HPDE6-E6E7 (cell line): ENCODE data around the gene DNHD1.

Experiments used
- DNase-seq: peaks from one replicate; pipeline ENCODE4 v3.0.0; 2011; ENCODE audit warnings: missing footprints; ENCODE audit errors: extremely low spot score

The DNHD1 gene

DNA sequence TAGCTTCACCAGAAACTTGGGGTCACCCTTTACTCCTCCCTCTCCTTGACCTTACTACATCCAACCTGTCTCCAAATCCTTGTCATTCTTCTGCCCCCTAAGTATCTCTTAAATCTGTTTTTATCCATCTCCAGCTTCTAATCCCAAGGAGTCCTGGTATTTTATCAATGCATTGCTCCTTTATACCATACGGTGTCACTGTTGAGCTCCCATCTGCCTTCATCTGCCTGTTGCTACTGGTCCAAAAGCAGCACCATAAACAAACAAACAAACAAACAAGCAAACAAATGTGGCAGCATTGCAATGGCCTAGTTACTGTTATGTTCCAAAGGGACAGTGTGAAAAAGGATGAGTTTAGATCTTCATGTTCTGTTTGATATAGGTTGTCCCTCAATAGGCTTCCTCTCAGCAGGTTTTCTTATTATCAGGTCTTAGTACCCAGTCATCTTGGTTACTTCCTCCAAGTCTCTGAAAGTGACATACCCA lies 34.2 kb downstream of the DNHD1 start:
- peak; percentile 47 for DNase-seq

DNA sequence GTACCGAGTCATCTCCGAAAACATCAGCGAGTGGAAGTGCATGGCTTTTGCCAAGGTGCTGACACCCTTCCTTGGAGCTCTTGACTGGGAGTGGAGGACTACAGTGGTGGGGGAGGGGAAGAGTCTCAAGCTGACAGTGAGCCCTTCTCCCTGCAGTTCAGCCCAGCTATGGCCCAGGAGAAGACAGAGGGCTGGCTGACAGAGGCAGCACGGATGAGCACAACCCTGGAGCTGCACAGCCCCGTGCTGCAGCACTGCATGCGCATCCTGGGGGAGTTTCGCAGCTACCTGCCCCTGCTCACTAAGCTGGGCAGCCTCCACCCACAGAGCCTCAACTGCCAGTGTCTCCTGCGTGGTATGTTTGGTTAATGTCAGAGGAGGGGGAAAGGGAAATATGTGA lies 41.4 kb downstream of the DNHD1 start:
- no peak for DNase-seq

DNA sequence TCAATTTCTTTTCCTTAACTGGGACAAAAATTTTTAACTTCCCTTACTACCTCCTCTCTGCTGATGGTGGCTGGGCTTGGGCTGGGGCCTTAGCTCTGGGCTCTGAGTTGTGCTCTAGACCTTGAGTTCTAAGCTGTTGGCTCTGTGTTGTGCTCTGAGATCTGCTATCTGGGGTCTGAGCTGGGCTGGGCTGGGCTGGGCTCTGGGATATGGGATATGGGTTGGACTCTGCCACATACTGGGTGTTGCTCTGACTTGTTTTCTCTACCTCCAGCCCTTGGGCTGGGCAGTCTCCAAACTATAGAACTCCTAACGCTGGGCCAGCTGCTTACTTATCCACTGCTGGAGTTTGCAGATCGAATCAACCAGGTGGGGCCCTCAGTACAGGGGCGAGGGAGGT lies 41.9 kb downstream of the DNHD1 start:
- DNase-seq, result no peak

DNA sequence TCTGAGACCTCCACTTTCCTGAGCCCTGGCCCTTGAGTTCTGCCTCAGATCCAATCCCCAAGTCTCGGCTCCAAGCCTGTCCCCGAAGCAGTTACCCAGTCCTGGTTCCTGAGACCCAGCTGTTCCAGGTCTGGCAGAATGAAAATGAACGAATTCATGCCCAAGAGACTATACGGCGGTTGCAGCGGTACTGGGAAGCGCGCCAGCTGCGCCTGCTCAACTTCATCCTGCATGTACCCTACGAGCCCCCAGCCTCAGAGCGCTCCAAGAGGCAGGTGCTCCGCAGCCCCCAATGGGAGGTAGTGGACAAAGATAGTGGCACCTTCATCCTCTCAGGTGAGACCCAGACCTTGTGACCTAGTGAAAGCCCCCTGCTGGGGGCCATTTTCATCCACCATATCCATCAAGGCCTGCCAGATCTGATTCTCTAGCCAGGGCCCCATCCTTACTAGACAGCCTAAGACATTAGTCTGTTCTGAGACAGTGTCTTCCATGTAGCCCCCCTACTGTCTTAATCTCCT lies 42.7 kb downstream of the DNHD1 start:
- DNase-seq, result no peak

DNA sequence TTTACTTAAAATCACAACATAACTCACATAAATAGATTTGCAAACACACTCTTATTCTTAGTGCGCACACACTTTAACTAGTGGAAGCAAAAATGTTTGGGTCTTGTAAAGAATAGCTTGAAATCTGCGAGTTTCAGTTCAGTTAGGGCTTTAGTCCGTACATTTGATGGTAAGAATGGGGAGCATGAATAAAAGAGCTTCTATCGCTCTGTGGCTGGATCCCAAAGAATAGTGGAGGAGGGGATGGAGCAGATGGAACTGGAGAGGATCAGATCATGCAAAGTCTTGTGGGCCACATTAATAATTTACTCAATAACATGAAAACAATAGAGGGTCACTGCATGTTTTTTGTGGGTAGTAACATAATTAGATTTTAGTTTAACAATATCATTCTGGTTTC lies 44.3 kb downstream of the DNHD1 start:
- DNase-seq, result no peak

DNA sequence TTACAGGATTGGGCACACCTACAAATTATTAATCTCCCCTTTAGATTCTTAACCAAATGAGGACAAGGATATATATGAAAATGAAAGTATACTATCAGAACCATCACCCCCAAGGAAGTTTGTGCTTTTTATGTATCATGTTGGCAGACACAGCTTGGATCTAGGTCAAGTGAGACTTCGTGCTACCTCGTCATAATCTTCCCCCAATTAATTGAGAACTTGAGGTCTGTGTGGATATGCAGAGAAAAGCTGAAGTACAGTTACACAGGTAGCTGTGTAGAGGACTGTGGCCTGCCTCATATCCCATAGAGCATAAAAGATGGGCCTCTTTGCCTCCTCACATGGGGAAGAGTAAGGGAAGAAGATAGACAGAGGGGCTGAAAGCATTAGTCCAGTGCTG lies 45.6 kb downstream of the DNHD1 start:
- DNase-seq, result no peak

DNA sequence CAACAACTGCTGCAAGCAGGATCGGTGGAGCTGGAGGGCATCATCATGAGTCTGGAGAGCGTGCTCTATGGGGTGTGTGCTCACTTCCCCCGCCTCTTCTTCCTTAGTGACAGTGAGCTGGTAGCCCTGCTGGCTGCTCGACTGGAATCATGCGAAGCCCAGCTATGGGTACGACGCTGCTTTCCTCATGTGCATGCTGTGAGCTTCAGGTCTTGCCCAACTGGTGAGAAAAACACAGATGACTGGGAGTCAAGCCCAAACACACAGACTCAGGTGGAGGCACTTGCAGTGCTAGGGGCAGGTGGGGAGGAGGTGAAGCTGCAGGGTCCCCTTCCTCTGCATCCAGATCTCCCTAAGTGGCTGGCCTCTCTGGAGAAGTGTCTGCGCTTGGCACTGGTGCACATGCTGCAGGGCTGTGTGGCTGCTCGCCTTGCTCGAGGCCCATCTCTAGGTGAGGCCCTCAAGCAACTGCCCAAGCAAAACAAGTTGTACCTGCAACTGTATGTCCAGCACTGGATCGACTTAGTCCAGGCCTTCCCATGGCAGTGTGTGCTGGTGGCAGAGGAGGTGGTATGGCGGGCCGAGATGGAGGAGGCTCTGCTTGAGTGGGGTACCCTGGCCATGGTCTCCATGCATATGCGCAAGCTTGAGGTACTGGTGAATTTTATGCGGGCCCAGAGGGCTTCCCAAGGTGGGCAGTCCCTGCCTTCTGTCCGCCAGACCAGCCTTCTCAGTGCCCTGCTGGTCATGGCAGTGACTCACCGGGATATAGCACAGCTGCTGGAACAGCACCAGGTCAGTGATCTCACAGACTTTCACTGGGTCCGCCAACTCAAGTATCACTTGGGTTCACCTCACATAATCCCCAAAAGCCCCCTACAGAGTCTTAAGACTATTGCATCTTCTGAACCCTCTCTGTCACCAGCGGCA lies 48.1 kb downstream of the DNHD1 start:
- DNase-seq, result no peak

DNA sequence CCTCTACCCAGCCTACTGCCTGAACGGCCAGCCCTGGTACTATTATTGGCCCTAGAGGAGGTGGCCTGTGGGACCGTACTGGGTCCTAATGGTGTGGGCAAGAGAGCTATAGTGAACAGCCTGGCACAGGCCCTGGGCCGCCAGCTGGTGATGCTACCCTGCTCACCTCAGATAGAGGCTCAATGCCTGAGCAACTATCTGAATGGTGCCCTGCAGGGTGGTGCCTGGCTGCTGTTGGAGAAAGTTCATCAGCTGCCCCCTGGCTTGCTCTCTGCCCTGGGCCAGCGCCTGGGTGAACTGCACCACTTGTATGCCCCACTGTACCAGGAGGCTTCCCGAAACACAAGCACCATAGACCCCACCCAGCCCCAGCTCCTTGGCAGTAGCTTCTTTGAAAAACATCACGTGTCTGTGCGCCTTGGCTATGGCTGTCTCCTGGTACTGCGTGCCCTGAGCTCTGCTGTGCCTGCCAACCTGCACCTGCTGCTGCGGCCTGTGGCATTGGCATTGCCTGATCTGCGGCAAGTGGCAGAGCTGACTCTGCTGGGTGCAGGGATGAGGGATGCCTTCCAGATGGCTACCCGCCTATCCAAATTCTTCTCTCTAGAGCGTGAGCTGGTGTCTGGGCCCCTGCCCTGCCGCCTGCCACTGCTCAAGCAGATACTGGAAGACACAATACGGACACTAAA lies 49.0 kb downstream of the DNHD1 start:
- no peak for DNase-seq

DNA sequence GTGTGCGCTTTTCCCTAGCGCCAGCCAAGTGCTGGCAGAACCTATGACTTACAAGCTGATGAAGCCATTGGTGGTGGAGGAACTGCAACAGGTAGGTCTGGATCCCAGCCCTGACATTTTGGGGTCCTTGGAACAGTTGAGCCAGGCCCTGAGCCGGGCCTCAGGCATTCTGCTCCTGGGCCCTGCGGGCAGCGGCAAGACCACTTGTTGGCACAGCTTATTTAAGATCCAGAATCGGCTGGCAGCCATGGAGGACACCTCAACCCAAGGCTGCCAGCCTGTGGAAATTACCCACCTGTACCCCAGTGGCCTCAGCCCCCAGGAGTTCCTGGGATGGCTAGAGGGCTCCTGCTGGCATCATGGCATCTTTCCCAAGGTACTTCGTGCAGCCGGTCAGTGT lies 49.7 kb downstream of the DNHD1 start:
- no peak for DNase-seq

DNA sequence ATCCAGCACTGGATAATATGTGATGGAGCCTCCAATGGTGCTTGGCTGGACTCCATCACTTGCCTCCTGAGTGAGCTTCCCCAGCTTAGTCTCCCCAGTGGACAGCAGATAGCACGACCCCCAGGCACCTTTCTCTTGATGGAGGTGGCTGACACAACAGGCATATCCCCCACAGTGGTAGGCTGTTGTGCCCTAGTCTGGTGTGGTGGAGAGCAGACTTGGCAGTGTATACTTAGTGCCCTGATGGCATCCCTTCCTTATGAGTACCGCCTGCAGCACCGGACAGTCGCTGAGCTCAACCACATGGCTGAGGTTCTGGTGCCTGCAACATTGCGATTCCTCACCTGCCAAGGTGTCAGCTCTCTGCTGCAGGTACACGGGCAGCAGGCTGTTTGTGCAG lies 50.1 kb downstream of the DNHD1 start:
- no peak for DNase-seq

DNA sequence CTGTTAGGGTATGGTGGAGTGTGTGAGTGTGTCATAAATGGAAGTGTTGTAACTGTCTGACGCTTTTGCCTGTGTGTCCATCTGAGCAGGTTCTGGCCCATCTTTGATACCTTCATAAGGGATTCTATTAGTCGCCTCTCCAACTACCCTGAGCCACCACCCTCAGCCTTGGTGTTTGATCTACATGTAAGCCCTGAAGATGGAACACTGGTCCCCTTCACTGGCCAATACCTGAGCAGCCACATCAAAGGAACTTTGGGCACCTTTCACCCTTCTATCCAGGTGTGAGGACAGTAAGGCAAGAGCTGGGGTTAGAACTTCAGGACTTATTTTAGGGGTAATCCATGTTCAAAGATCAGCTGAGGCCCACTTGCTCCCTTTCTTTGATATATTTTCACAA lies 51.0 kb downstream of the DNHD1 start:
- DNase-seq, result no peak

DNA sequence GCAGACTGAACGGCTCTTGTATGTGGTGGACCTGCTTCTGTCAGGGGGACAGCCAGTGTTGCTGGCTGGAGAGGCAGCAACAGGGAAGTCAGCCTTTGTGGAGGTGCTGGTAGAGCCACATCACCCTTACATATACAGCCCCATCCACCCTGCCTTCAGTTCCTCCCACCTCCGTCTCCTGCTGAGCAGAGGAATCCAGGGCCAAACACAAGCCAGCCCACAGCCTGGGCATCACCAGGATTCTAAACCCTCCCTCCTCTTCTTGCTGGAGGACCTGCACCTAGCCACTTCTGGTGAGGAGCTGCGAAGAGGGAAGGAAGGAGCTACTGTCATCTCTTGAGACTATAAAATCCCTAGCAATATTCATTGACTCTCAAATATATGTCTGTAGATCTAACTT lies 51.6 kb downstream of the DNHD1 start:
- no peak for DNase-seq

DNA sequence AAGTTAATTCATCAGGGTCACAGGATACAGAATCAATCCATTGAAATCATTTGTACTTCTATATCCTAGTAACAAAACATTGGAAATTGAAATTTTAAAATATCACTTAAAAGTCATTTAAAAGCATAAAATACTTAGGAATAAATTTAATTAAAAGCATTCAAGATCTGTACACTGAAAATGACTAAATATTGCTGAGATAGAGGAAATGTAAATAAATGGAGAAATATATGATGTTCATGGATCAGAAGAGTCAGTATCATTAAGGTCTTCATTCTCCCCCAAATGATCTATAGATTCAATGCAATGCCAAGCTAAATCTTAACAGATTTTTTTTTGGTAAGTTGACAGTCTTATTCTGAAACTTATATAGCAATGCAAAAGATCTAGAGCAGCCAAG lies 56.6 kb downstream of the DNHD1 start:
- no peak for DNase-seq

DNA sequence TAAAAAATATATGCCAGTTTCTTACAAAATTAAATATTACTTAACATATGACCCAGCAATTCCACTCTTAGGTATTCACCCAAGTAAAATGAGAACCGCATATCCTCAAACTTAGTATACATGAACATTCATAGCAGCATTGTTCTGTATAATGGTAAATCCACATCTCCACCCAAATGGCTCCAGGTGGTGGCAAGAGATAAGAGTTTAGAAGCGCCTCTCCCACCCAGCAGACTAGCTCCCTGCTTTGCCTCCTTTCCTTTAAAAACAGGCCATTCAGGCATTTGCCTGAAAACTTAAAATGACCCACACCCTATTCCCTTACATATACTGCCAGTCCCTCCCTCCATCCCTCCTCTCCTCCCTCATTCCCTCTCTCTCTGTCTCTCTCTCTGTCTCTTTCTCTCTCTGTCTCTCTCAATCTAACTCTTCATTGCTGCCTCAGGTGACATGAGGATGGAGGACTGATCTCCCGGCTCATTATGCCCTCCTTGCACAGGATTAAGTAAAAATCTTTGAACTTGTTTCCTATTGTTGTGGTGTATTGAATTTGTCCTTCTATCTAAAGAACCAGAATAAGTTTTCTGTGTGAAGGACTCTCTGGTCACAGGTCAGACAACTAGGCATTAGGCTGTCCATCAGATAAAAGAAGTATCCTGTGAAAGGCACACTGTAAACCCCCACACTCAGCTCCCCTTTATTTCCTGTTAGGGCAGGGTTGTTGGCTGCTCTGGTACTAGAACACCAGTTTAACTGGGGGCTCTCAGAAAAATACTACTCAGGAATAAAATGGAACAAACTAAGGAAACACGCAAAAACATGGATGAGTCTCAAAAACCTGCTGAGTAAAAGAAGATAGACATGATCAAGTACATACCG lies 58.0 kb downstream of the DNHD1 start:
- no peak for DNase-seq

DNA sequence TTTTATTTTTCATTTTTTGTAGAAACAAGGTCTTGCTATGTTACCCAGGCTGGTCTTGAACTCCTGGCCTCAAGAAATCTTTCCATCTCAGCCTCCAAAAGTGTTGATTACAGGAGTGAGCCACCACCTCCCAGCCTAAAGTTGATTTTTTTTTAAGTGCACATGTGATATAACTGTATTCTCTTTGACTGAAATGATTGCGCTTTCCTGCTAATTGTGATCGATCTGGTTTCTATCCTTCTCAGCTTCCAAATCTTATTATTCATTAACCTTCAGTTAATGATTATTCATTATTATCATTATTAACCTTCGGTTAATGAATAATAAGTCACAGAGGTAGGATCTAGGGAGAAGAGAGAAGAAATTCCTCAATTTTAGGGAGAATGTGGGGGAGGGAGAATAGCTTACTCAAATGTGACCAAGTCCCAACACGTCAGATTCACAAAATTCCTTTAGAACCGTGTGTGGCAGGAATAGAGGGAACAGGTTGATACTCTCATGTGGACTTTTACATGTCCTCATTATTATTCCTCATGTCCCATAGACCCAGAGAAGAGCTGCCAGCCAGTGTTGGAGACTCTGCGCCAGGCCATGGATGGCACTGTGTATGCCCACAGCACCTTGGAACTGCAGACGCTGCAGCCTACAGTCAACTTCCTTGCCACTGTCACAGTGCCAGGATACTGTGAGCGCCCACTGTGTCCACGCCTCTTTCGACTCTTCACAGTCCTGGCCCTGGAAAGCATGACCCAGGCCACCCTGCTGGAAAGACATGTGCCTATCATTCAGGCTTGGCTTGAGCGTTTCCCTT lies 59.3 kb downstream of the DNHD1 start:
- no peak for DNase-seq

DNA sequence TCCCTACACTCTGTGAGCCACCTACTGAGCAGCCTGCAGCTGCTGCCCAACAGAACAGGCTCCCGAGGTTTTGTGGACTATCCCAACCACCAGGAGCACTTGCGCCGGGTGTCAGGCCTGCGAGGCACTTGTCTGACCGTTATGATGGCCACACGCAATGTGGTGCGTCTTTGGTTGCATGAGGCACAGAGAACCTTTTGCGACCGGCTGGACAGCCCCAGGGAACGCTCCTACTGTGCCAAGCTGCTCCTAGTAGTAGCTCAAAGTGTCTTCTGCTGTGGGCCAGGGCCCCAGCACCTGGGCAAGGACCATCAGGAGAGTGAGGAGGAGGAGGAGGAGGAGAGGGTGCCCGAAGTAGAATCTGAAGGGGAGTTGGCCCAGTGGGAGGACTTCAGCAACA lies 60.0 kb downstream of the DNHD1 start:
- no peak for DNase-seq

DNA sequence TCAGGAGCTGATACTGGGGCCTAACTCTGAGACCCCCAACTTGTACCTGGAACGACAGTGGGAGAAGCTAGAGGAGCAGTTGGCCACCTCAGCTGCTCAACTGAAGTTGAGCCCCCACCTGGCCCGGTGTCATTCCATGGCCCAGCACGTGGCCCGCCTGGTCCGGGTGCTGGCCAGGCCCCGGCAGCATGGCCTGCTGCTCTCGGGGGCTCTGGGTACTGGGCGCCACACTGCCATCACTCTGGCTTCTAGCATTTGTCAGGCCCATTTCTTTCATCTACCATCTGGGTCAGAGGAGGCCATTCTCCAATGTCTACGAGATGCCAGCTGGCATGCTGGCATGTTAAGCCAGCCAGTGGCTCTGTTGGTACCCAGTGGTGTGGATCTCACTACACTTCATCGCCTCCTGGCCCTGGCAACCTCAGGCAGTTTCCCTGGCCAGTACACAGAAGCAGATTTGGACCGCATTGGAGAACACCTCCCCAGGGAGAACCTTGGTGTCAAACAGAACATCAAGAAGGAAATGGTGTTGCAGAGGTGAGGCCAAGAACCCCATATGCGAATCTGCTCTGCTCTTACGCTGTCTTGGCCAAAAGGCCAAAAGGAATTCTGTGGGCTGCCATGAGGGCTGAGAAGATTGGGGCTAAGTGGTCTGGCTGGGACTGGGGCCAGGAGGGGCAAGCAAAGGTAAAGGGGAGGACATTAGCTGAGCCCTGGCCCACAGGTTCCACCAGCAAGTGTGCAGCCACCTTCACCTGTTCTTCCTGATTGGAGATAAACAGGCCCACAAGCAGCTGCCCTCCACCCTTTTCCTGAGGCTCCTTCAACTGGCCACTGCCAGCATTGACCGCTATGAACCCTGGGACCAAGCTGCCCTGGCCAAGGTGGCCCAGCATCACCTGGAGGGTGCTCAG lies 60.9 kb downstream of the DNHD1 start:
- DNase-seq, result no peak

DNA sequence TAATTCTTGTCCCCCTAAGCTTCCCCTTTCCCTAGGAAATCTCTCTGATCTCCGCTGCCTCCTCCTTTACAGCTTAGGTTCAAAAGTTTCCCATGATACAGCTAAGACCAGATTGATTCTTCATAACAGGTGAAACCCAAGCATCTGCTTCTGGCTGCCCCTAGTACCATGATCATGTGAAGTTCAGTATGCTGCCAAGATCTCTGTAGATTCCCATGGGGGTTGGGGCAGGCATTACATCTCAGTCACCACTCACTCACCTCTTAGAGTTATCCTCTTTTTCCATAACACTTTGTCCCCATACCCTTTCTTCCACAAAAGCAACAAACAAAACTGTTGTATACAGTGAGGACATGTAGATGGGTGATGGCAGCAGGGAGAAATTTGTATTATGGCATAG lies 62.3 kb downstream of the DNHD1 start:
- no peak for DNase-seq

DNA sequence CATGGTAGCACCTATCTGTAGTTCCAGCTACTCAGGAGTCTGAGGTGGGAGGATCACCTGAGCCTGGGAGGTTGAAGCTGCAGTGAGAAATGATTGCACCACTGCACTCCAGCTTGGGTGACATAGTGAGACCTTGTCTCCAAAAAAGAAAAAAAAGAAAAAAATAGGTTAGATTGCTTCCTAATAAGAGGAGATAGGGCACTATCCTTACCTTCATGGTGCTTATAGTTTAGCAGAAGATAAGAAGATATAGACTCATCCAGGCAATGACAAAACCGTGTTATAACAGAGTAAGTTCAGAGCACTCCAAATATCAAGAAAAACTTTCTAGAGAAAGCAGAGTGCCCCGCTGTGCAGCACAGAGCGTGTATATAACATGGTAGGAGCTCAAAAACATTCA lies 64.2 kb downstream of the DNHD1 start:
- DNase-seq, result no peak

DNA sequence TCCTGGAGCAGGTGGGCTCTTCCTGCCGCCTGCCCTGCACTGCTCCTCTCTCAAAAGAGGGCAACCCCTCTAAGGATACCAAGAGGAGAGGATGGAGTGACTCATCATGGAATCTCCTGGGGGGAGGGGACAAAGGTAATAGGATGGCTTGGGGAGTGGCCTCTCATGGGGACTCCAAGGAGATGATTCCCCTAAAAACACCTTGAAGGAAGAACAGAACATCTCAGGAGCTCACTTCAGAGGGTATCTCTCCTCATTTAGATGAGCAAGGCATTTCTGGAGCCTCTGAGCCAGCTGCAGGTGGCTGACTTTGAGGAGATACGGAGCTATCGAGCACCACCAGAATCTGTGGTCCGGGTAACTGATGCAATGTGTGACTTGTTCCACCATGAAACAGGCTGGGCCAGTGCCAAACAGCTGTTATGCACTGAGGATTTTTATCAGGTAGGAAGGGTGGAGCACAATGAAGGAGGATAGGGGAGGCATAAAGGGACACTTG lies 66.1 kb downstream of the DNHD1 start:
- DNase-seq, result no peak
